Spinal cord (tissue), 10 donors: ENCODE results near the gene MMEL1. TPM values are rescaled to one million over a fixed set of nuclear protein-coding genes. Genes with fewer than 3 reads are reported as not detected.

Source experiments
- DNase-seq, 6 donors: peaks; one replicate each; pipeline versions ENCODE4 v3.0.0 to v3.0.0-alpha.2; 2013 to 2015; ENCODE audit warnings: low spot score in 6 of 6, low read depth in 4 of 6
- H3K27ac ChIP-seq: one replicate; pipeline ENCODE4 v1.5.1; 2013; ENCODE audit warnings: low read depth, low read length, control low read depth
- H3K27me3 ChIP-seq: one replicate; pipeline ENCODE4 v1.6.1; 2013; ENCODE audit warnings: low read length; ENCODE audit not compliant: control insufficient read depth, insufficient read depth
- H3K36me3 ChIP-seq: one replicate; pipeline ENCODE4 v1.6.1; 2013; ENCODE audit warnings: low read length; ENCODE audit not compliant: control insufficient read depth, insufficient read depth
- H3K4me1 ChIP-seq: one replicate; pipeline ENCODE4 v1.6.1; 2013; ENCODE audit warnings: low read length; ENCODE audit not compliant: control insufficient read depth, insufficient read depth
- H3K4me3 ChIP-seq: one replicate; pipeline ENCODE4 v1.5.1; 2013; ENCODE audit warnings: low read depth, low read length, control low read depth
- H3K9me3 ChIP-seq: one replicate; pipeline ENCODE4 v1.6.1; 2013; ENCODE audit warnings: low read length; ENCODE audit not compliant: control insufficient read depth, insufficient read depth
- WGBS: methylation state at CpG from one replicate; pipeline ENCODE4 v1.1.5; 2013; ENCODE audit warnings: missing lambda C conversion rate; ENCODE audit not compliant: insufficient coverage; 5-methylcytosine and 5-hydroxymethylcytosine counted together
- polyA plus RNA-seq, 2 donors: library from polyadenylated mRNA; unstranded; fragments of 120-200 nt; gene quantifications; one replicate each; pipeline ENCODE4 v1.2.1, GENCODE V29; 2013; ENCODE audit not compliant: insufficient read length in 2 of 2
- total RNA-seq, 2 donors: library from RNA; depleted of rRNA in 1 of 2; stranded (reverse); fragments of 120-200 nt in 1 of 2; fragments of >200 nt in 1 of 2; gene quantifications; one replicate each; pipeline versions ENCODE4 v1.2.3 to v1.2.4, GENCODE V29; 2013 to 2014
- donor health status: healthy.

Gene MMEL1
- total and polyA plus RNA-seq, 4 donors = 2.3 to 3.9 (median 2.6) TPM

GRCh38 chr1:2597441-2598328 lies 35.1 kb downstream of the MMEL1 start:
- Histone ChIP-seq H3K4me3 (no peak overlapping the region), H3K9me3 (peaks cover 4% of the 10 kb centered on the region), H3K27ac (no peak overlapping the region), H3K36me3 (peaks cover 3% of the 10 kb centered on the region), H3K4me1 (peaks cover 11% of the 10 kb centered on the region), H3K27me3 (peaks cover under 1% of the 10 kb centered on the region)
- DNase-seq = no peak
- WGBS = 78% methylated on average over 33 of the region's 34 CpGs

- Histone ChIP-seq H3K4me3 (no peak overlapping the region), H3K27ac (no peak overlapping the region), H3K4me1 (peaks cover 11% of the 10 kb centered on the region), H3K36me3 (peaks cover 3% of the 10 kb centered on the region), H3K9me3 (peaks cover 4% of the 10 kb centered on the region), H3K27me3 (no peaks in the 10 kb centered on the region)
- DNase-seq = no peak
- WGBS = 85% methylated on average over 23 of the region's 28 CpGs
Observed at GRCh38 chr1:2596530-2597333, 36.1 kb downstream of the MMEL1 start.

DNA sequence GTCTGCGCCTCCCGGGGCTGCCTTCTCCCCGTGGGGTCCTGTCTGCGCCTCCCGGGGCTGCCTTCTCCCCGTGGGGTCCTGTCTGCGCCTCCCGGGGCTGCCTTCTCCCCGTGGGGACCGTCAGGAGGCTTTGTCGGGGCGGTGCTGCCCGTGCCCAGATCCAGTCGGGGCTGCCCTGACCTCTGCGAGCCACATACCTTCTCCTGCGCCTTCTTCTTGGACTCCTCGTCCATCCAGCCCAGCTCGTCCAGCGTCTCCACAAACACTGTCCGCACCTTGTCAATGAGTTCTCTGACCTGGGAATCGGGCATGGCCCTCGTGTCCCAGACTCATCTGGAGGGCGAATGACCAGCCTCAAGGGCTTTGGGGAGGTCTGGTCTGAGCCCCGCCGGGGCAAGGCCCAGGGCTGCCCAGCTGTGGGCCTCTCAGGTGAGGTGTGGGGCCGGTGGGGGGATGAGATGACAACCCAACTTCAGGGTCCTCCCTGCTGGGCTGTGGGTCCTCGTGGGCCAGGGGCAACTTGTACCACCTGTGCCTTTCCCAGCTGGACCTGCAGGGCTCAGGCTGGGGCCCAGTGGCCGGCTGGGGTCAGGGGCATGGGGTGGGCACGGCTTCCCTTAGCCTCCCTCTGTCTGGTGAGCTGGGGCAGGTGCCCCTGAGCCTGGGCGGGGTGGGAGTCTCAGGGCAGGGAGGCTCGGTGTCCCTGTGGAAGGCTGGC lies 36.8 kb downstream of the MMEL1 start:
- 85% methylated on average over 31 of the region's 31 CpGs for WGBS
- Histone ChIP-seq H3K36me3 (peaks cover 4% of the 10 kb centered on the region), H3K27ac (no peak overlapping the region), H3K4me3 (no peak overlapping the region), H3K9me3 (peaks cover 4% of the 10 kb centered on the region), H3K4me1 (peaks cover 11% of the 10 kb centered on the region), H3K27me3 (no peaks in the 10 kb centered on the region)
- DNase-seq = no peak

DNA sequence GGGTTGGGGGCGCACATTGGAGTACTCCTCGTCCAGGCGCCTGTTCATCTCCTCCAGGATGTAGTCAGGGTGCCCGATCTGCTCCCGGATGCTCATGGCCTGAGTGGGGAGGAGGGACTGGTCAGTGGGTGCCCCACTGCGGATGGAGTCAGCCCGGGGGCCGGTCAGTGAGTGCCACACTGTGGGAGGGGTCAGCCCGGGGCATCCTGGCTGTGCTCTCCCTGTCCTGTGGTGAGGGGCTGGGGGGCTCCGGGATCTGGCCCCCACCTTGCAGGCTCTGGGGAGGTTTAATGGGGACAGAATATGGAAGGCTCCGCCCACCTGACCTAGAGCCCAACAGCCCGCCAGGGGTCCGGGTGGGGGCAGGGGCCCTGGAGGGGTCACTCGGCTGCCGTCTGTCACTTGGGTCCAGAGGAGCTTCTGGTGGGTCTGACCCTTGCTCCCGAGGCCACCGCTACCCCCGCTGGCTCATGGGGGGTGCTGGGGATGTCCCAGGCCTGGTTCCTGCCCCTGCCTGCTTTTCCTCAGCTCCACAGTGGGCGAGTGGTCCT lies 37.5 kb downstream of the MMEL1 start:
- 83% methylated on average over 19 of the region's 19 CpGs for WGBS
- Histone ChIP-seq H3K27me3 (no peaks in the 10 kb centered on the region), H3K4me3 (no peak overlapping the region), H3K36me3 (peaks cover 10% of the 10 kb centered on the region), H3K27ac (no peak overlapping the region), H3K4me1 (peaks cover 11% of the 10 kb centered on the region), H3K9me3 (peaks cover 4% of the 10 kb centered on the region)
- no peak for DNase-seq

DNA sequence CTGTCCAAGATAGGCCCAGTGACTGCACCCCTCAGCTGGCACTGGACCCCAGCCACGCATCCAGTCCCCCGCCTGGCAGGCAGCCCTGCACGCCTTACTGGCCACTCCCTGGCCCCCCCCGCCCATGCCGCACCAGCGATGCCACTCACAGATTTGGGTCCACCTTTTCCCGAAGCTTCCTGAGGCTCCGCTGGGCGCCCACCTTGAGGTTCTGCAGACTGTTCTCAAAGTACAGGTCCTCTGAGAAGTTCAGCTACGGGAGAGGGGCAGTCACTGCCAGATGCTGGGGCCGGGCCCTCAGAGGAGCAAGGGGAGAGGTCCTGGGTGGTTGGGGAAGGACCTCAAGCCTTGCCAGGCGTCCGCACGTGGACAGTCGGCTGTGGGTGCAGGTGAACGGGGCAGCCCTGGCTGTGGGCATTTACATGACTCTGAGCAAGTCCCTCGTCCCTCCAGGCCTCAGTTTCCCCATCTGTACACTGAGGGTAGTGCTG lies 38.1 kb downstream of the MMEL1 start:
- H3K9me3 ChIP-seq = peaks cover 4% of the 10 kb centered on the region
- DNase-seq = no peak

GRCh38 chr1:2594001-2594640 lies 38.7 kb downstream of the MMEL1 start:
- peaks cover 4% of the 10 kb centered on the region for H3K9me3 ChIP-seq
- peak in 3 of 6 donors; percentile 4 to 63 (median 53) for DNase-seq
- WGBS = 68% methylated on average over 15 of the region's 20 CpGs

More for the DNA sequence above, 38.1 kb downstream of the MMEL1 start:
- Histone ChIP-seq H3K27me3 (no peaks in the 10 kb centered on the region), H3K36me3 (peaks cover 16% of the 10 kb centered on the region), H3K4me3 (no peak overlapping the region), H3K4me1 (peaks cover 11% of the 10 kb centered on the region), H3K27ac (no peak overlapping the region)
- WGBS = 93% methylated on average over 17 of the region's 17 CpGs

GRCh38 chr1:2593251-2593878 lies 39.5 kb downstream of the MMEL1 start:
- peaks cover 2% of the 10 kb centered on the region for H3K9me3 ChIP-seq
- 64% methylated on average over 25 of the region's 26 CpGs for WGBS
- no peak overlapping the region for H3K4me3 ChIP-seq
- no peak overlapping the region for H3K27ac ChIP-seq
- H3K36me3 ChIP-seq = peaks cover 29% of the 10 kb centered on the region
- H3K27me3 ChIP-seq = no peaks in the 10 kb centered on the region
- no peak for DNase-seq
- peaks cover 20% of the 10 kb centered on the region for H3K4me1 ChIP-seq

More at GRCh38 chr1:2594001-2594640, 38.7 kb downstream of the MMEL1 start:
- H3K27me3 ChIP-seq = no peaks in the 10 kb centered on the region
- H3K4me1 ChIP-seq = peaks cover 12% of the 10 kb centered on the region
- H3K27ac ChIP-seq = no peak overlapping the region
- H3K4me3 ChIP-seq = no peak overlapping the region
- peaks cover 22% of the 10 kb centered on the region for H3K36me3 ChIP-seq

DNA sequence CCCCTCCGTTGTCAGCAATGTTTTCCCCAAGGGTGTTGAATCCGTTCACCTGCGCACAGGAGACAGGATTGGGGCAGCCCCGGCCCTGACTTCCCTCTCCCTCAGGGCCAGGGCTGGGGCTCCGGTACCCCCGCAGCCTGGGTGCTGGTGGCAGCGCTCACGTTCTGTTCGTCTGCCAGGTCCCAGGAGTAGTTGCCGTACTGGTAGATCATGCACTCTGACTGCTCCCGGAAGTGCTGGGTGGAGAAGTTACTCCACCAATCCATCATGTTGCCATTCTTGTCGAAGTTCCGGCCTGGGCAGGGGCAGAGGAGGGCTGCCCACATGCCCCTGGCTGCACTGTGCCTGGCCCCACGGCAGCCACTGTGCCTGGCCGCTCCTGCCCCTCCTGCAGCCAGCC lies 40.1 kb downstream of the MMEL1 start:
- Histone ChIP-seq H3K36me3 (peaks cover 36% of the 10 kb centered on the region), H3K27me3 (no peaks in the 10 kb centered on the region), H3K4me3 (no peak overlapping the region), H3K4me1 (peaks cover 27% of the 10 kb centered on the region), H3K9me3 (no peaks in the 10 kb centered on the region), H3K27ac (no peak overlapping the region)
- WGBS = 82% methylated on average over 15 of the region's 15 CpGs
- no peak for DNase-seq
